ENCODE results near the gene CSTF2T.

DNA sequence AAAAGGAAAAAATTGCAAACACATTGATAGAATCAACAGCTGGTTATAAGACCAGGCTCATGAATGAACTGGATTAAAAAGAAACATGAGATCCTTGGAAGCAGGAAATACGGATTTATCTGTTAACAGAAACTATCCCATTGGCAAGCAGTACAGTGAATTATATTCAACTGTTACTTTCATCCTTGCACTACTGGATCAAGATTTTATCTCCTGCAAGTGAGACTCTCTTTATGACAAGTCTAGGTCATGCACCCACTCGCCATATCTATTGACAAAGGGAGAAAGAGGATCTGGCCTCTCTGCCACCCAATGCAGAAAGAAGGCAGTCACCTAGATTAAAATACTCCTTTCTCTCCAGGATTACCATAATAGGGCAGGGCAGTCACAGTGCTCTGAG, 41.4 kb downstream of the CSTF2T start:
- TF ChIP-seq, protein P1, sequence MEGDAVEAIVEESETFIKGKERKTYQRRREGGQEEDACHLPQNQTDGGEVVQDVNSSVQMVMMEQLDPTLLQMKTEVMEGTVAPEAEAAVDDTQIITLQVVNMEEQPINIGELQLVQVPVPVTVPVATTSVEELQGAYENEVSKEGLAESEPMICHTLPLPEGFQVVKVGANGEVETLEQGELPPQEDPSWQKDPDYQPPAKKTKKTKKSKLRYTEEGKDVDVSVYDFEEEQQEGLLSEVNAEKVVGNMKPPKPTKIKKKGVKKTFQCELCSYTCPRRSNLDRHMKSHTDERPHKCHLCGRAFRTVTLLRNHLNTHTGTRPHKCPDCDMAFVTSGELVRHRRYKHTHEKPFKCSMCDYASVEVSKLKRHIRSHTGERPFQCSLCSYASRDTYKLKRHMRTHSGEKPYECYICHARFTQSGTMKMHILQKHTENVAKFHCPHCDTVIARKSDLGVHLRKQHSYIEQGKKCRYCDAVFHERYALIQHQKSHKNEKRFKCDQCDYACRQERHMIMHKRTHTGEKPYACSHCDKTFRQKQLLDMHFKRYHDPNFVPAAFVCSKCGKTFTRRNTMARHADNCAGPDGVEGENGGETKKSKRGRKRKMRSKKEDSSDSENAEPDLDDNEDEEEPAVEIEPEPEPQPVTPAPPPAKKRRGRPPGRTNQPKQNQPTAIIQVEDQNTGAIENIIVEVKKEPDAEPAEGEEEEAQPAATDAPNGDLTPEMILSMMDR (IDR thresholded peaks at IDR 0.05): no peak
- no peak for TF ChIP-seq POLR2A (IDR thresholded peaks at IDR 0.05)
